RWPE2 (cell line): ENCODE data around the gene KCNK17.

Source experiments
- ATAC-seq: fragments of 200-7000 bp; cut with Tn5 transposase; 3 replicates; pipeline ENCODE4 v1.9.1; 2021; ENCODE audit warnings: low read depth
- DNase-seq: peaks from one replicate; pipeline ENCODE4 v3.0.0-alpha.2; 2020; ENCODE audit warnings: low spot score
- H3K27ac ChIP-seq: fragments of 450-650 bp; 2 replicates; pipeline ENCODE4 v1.5.1; 2017; ENCODE audit warnings: mild to moderate bottlenecking; ENCODE audit not compliant: poor library complexity, severe bottlenecking
- H3K27me3 ChIP-seq: fragments of 250-450 bp; sonication (Bioruptor Pico); 2 replicates; pipeline ENCODE4 v1.5.1; 2021; ENCODE audit warnings: mild to moderate bottlenecking, moderate library complexity; ENCODE audit not compliant: insufficient read depth, poor library complexity, severe bottlenecking
- H3K36me3 ChIP-seq: fragments of 250-450 bp; sonication (Bioruptor Pico); 2 replicates; pipeline ENCODE4 v1.5.1; 2020; ENCODE audit warnings: low read depth, mild to moderate bottlenecking, moderate library complexity
- H3K4me1 ChIP-seq: fragments of 250-450 bp; sonication (Bioruptor Pico); 2 replicates; pipeline ENCODE4 v1.5.1; 2021; ENCODE audit warnings: mild to moderate bottlenecking, moderate library complexity; ENCODE audit not compliant: insufficient read depth, poor library complexity, severe bottlenecking
- H3K4me3 ChIP-seq: fragments of 250-450 bp; sonication (Bioruptor Pico); 2 replicates; pipeline ENCODE4 v1.5.1; 2021; ENCODE audit warnings: mild to moderate bottlenecking, moderate library complexity; ENCODE audit not compliant: severe bottlenecking
- H3K9me3 ChIP-seq: fragments of 250-450 bp; sonication (Bioruptor Pico); 2 replicates; pipeline ENCODE4 v1.5.1; 2021; ENCODE audit warnings: mild to moderate bottlenecking, moderate library complexity; ENCODE audit not compliant: severe bottlenecking
- CTCF ChIP-seq: fragments of 450-650 bp; IDR thresholded peaks from one replicate; pipeline ENCODE4 v1.5.1; 2017; ENCODE audit warnings: mild to moderate bottlenecking, moderate library complexity; ENCODE audit not compliant: poor library complexity, severe bottlenecking

The KCNK17 gene

GRCh38 chr6:39314273-39314795 is at the start of gene KCNK17:
Gene KCNK17, minus strand, starts transcription at chr6:39314419. Its CDS starts 99 bp downstream, at chr6:39314320.
- ATAC-seq (no peak), DNase-seq (no peak)
- H3K4me1 ChIP-seq = no peaks in the 10 kb centered on the region
- H3K27me3 ChIP-seq = peaks cover 34% of the 10 kb centered on the region
- no peaks in the 10 kb centered on the region for H3K9me3 ChIP-seq
- H3K27ac ChIP-seq = no peak within 1 kb of the TSS
- no peaks in the 10 kb centered on the region for H3K36me3 ChIP-seq
- H3K4me3 ChIP-seq = no peak within 1 kb of the TSS
- no peak for TF ChIP-seq CTCF

- no peak for TF ChIP-seq CTCF
- no peak for DNase-seq
- Histone ChIP-seq H3K36me3 (no peaks in the 10 kb centered on the region), H3K4me3 (no peak overlapping the region), H3K4me1 (no peaks in the 10 kb centered on the region), H3K27me3 (no peaks in the 10 kb centered on the region), H3K9me3 (no peaks in the 10 kb centered on the region), H3K27ac (no peak overlapping the region)
- ATAC-seq = no peak
Measured at GRCh38 chr6:39363280-39363679, 49.1 kb upstream of the KCNK17 start.

- no peaks in the 10 kb centered on the region for H3K36me3 ChIP-seq
- ATAC-seq (peak; percentile 14; the same call in 1 of the 3 replicates), DNase-seq (no peak)
- H3K27me3 ChIP-seq = no peaks in the 10 kb centered on the region
- no peaks in the 10 kb centered on the region for H3K4me1 ChIP-seq
- H3K4me3 ChIP-seq = no peak overlapping the region
- H3K27ac ChIP-seq = no peak overlapping the region
- no peaks in the 10 kb centered on the region for H3K9me3 ChIP-seq
- TF ChIP-seq CTCF = peak; percentile 22
Measured at GRCh38 chr6:39362487-39362865, 48.3 kb upstream of the KCNK17 start.

- no peaks in the 10 kb centered on the region for H3K27me3 ChIP-seq
- DNase-seq (no peak), ATAC-seq (peak; percentile 77)
- H3K9me3 ChIP-seq = no peaks in the 10 kb centered on the region
- no peaks in the 10 kb centered on the region for H3K36me3 ChIP-seq
- H3K4me1 ChIP-seq = no peaks in the 10 kb centered on the region
- H3K27ac ChIP-seq = no peak overlapping the region
- no peak overlapping the region for H3K4me3 ChIP-seq
- TF ChIP-seq CTCF = peak; percentile 84
Measured at GRCh38 chr6:39361657-39362486, 47.7 kb upstream of the KCNK17 start.

GRCh38 chr6:39360378-39360777 is 46.2 kb upstream of the KCNK17 start:
- Histone ChIP-seq H3K4me1 (no peaks in the 10 kb centered on the region), H3K36me3 (no peaks in the 10 kb centered on the region), H3K9me3 (no peaks in the 10 kb centered on the region), H3K4me3 (no peak overlapping the region), H3K27me3 (no peaks in the 10 kb centered on the region), H3K27ac (no peak overlapping the region)
- DNase-seq = no peak
- ATAC-seq = no peak
- TF ChIP-seq CTCF = no peak
